HG03175 (cell line): ENCODE measurements around the gene CDCP1.

ENCODE experiments used
- ATAC-seq: cut with Tn5 transposase; IDR thresholded peaks from one replicate; pipeline ENCODE4 v1.9.1; 2021; ENCODE audit warnings: mild to moderate bottlenecking, moderate library complexity; ENCODE audit not compliant: unreplicated experiment

The CDCP1 gene, protein sequence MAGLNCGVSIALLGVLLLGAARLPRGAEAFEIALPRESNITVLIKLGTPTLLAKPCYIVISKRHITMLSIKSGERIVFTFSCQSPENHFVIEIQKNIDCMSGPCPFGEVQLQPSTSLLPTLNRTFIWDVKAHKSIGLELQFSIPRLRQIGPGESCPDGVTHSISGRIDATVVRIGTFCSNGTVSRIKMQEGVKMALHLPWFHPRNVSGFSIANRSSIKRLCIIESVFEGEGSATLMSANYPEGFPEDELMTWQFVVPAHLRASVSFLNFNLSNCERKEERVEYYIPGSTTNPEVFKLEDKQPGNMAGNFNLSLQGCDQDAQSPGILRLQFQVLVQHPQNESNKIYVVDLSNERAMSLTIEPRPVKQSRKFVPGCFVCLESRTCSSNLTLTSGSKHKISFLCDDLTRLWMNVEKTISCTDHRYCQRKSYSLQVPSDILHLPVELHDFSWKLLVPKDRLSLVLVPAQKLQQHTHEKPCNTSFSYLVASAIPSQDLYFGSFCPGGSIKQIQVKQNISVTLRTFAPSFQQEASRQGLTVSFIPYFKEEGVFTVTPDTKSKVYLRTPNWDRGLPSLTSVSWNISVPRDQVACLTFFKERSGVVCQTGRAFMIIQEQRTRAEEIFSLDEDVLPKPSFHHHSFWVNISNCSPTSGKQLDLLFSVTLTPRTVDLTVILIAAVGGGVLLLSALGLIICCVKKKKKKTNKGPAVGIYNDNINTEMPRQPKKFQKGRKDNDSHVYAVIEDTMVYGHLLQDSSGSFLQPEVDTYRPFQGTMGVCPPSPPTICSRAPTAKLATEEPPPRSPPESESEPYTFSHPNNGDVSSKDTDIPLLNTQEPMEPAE

DNA sequence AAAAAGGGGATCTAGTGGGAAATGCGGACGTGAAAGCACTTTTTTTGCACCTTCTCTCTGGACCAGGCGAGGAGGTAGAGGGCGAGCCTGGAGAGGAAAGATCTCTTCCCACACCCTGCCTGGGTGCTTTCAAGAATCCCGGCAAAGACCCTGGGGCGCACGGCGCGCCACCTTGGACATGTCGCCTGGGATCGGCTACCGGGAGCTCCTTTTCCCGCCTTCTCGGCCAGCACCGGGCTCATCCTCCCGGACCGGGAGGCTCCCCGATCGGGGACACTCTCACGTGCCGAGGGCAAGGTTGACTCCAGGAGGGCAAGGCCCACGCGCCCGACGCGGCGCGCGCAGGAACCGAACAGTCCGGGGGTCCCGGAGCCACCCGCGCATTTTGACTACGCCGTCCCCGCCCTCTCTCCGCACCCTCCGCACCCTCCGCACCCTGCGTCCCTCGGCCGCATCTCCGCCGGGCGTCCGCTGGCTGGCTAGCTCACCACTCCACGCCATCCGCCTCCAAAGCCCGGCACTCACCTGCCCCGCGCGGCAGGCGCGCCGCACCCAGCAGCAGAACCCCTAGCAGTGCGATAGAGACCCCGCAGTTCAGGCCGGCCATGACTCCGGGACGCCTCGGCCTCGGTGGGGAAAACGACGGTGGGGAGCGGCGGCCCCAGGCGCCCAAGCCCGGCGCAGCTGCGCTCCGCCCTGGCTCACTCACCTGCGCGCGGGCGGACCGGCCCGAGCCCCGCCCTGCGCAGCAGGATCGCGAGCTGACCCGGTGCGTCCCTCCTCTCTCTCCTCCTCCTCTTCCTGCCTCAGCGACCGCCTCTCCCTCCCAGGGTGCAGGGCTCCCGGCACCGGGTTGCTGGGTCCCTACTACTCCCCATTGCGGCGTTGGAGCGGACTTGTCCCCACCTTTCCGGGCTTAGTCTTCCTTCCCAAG is at the start of gene CDCP1:
TSS of gene CDCP1 (minus strand) at position 698 of the 934 bp plus-strand sequence. CDS start at position 607, 91 bp downstream.
- no peak for ATAC-seq

DNA sequence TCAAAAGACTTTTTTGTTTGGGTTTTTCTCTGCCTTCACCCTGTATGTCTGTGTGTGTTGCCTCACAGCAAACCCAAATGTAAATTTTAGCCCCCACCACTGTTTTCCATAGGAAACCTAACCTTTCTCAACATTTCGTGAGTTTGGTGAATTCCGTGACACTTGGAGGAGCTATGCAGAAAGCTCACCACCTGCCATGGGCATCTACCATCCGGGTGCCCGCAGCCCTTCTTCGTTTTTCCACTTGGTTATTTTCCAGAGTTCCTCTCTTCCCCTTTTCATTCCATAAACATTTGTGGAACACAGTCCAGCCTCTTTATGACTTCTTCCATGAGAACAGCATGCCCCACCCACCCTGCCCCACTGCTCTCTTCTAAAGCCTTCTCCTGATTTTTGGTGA is 48.6 kb upstream of the CDCP1 start:
- ATAC-seq, result no peak

DNA sequence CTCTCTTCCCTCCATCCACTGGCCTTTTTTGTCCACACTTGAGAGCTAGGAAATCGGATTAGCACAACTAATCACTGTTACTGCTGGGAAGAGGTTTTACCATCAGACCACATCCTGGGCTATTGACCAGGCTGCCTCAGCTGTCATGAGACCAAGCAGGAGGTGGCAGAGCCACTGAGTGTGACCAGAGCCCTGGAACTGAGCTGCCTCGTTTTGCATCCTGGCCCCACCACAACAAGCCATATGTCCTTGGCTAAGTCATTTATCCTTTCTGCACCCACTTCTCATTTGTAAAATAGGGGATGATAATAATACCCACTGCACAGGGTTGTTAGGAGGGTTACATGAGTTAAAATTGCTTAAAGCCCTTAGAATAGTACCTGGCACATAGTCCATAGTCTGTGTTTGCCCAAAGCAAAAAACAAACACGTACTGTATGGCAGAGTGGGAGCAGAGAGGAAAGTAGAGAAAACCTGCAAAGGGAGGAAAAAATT is 45.8 kb upstream of the CDCP1 start:
- peak; percentile 46 for ATAC-seq

DNA sequence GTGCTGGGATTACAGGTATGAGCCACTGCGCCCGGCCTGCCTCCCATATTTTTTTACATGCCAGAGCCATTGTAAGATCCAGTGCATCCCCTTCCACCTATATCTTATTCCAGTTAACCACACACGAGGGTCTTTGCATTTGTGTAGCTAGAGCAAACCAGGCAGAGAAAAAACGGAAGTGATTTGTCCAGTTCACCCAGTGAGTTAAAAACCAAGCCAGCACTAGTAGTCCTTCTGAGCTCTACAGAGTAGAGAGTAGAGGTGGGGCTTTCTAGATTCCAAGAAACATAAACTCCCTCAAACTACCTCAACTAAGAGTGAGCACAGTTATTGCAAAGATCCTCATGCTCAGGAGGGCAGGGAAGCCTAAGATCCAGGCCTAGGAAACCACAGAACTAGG is 45.2 kb upstream of the CDCP1 start:
- no peak for ATAC-seq

DNA sequence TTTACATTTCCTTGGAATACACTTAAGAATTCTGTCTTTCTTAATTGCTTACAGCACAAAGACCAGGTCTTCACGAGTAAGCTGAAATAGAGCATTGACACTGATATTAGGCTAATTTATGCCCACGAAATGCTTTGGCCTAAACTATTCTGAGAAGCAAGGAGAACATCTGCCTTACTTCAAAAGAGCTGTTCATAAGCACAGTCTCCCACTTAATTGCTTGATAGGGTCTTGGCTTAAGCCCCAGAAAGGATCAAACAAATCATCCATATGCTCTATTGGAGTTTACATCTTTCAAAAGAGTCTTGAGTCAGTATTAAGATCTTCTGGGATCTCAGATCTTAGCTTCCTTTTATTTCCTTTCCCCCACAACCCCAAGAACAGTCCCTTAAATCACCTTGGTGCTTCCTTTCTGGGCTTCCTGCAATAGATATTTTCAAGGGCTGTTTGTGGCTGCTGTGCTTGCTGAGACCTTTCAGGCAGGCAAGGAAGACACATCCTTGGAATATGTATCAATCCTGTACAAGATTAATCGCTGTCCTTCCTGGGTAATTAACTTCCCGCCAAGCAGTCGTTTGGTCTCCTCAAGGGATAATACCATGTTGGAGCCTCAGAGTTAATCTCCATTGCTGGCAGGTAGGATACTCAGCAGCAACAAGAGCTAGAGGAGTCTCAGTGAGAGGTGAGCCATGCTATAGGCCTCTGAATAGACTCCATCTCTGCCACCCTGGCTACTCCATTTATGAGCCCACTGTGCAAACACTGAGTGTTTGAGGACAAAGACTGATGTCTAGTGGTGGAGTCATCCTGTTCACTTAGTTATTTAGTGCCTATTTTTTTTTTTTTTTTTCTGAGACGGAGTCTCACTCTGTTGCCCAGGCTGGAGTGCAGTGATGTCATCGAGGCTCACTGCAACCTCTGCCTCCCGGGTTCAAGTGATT is 42.8 kb upstream of the CDCP1 start:
- no peak for ATAC-seq

DNA sequence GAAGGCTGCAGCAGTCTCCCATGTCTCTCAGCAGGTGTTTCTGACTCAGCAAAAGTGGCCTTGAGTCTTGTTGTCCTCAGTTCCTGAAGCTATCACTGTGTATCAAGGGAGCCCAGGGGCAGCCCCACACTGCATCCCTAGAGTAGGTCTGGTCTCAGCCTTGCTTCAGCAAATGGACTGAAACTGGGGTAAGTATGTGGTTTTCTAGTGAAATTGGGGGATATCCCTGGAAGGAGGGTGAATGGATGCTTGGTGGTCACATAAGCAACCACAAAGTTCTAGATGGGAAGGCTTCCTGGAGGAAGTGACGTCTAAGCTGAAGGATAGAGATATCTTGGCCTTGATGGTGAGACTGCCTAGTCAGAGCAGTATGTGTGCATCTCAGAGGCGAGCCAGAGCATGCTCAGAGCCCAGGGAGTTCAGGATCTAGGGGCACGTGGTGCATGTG is 41.5 kb upstream of the CDCP1 start:
- no peak for ATAC-seq

DNA sequence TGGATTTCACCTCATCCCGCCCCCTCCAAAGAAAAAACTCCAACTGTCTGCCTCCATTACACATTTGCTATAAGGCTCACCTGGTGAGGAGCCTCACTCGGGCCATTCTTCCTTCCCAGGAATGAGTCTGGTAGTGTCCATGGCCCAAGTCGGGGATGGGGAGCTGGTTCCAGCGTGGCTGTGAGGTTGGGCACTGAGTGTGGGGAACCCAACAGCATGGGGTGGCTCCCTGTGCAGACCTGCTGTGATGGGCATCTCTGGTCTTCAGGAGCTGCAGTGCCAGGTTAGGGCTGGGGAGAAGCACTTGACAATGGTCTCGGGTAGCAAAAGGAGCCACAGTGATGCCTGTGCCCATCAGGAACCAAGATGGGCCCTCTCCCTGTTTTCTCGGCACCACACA is 40.7 kb upstream of the CDCP1 start:
- no peak for ATAC-seq

DNA sequence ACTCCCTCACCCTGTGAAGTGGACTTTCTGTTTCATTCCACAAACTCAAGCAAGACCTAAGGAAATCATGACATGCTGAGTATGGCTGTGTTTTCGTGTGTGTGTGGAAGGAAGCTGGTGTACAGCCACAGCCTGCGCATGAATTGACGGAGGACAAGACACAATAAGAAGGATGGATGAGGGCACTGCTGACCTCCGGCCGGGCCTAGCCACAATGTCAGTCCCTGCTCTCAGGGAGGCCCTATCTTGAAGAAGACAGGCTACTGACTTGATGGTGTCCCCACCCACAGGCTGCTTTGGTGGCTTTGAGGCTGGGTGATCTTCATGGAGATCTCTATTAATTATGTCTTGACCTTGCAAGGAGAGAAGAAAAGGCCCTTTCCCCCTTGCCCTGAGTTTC is 39.3 kb upstream of the CDCP1 start:
- no peak for ATAC-seq

DNA sequence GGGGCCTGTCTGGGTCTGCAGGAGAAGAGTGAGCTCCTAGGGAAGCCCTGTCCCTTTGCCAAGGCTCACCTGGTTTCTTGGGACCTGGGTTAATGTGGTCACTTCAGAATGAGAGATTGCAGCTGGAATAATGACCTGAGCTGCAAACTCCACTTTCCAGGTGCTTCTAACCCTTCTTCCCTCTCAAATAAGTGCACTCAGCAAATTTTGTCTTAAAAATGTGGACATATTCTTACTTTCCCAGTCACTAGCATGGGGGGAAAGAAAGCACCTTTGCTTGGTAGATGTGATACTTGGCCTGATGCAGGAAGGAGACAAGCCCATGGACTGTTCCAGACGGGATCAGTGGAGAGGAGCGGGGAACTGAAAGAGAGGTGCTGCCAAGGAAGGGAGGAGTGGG is 38.9 kb upstream of the CDCP1 start:
- no peak for ATAC-seq

DNA sequence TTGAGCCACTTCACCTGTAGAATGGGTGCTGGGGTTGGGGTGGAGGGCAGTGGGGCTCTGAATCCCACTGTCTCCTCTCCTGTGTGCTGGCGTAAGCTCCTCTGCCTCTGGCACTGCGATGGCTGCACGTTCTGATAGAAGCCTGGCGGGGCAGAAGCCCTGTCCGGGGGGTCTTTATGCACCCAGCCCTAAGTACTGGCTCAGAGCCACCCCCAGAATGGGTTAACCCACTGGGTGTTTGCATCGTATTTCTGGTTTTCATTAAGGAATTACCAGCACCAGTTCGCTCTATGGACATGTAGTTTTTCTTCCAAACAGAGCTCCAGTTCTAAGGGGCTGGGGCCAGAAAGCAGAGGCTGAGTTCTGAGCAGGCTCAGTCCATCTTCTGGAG is 37.7 kb upstream of the CDCP1 start:
- no peak for ATAC-seq

DNA sequence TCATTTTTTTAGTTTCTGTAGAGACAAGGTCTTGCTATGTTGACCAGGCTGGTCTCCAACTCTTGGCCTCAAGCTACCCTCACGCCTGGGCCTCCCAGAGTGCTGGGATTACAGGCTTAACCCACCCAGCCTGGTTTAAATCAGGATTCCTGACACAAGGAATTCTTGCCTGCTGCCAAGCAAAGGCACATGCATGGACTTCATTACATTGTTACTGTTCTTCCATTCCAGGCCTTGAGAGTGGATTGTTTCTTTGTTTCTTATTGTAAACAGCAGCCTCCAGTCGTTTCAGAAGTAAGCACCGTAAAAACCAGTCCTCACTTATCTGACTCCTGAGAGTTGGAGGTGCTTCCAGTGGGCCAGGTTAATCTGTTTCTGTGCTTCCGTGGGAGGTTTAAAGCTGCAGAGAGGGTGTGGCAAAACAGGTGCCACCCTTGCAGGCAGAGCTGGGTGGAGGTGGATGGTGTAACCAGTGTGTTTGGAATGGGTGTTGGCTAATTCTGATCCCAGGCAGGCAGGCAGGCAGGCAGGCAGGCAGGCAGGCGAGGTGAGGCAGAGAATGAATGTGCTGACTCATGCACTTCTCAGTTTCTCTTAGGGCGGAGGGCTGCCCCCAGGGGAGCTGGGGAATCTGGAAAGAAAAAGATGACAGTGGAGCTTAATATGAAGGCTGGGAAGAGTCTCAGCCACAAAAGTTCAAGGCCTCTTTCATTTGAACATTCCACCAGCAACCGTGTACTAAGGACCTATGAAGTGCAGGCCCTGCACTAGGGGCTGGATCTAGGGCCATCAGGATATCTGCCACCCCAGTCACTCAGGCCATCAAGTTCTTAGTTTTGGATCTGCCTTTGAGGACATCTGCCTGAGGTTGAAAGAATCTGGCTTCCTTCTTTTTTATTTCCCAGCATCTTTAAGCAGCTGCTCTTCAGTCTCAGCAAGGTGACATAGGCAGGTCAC is 37.0 kb upstream of the CDCP1 start:
- ATAC-seq, result no peak

DNA sequence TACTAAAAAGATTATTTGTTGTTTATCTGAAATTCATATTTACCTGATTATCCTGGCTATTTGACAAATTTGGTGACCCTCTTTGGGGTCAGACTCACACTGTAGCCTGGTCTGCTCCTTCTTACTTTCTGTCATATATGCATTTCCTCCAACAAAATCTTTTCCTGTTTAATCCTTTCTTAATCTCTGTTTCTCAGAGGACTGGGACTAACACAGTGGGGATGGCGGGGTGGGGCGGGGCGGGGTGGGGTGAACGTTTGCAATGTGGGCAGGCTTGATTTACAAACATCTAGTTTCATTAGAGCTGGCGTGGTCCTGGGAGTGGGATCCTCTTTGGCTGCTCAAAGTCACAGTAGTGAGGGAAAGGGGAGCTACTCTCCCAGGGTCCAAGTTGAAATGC is 35.3 kb upstream of the CDCP1 start:
- no peak for ATAC-seq

DNA sequence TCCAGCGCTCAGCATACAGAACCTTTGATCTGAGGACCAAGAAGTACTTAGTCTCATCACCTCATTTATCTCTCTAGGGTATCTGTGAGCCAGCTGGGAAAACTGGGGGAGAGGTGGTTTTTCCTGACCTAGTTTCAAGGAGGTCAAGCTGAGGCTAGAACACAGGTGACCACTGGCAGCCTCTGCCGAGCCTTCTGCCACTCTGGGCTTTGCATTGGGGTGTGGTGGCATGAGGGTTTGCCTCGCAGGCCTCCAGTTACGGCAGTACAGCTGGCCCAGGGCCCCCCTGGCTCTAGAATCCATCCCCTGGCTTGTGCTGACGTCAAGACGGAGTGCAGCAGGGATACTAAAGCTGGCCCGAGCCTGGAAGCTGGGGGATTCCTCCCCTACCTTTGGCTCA is 34.7 kb upstream of the CDCP1 start:
- ATAC-seq, result no peak

DNA sequence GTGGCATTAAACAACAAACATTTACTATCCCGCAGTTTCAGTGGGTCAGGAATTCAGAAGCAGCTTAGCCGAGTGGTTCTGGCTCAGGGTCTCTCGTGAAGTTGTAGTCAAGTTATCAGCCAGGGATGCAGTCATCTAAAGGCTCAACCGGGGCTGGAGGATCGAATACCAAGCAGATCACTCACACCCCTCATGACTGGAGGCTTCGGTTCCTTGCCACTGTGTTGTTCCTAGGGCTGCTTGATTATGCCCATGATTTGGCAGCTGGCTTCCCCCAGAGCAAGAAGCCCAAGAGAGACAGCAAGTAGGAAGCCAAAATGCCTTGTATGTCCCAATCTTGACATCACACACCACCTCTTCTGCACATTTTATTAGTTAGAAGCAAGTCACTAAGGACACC is 33.9 kb upstream of the CDCP1 start:
- ATAC-seq, result no peak

DNA sequence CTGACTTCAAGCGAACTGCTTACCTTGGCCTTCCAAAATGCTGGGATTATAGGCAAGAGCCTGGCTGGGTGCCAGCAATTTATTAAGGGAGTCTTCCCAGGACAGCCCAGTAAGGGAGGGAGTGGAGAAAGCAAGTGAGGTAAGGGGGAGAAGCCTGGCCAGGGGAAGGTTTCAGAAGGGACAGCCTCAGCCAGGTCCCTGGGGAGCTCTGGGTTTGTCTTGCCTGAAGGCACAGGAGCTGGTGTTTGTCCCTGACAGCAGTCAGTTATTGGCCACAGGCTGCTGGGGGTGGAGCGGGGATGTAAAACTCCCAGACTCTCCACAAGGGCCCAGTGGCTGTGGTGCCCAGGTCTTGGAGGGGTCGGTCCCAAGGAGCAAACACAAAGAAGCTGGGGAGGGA is 33.0 kb upstream of the CDCP1 start:
- no peak for ATAC-seq

DNA sequence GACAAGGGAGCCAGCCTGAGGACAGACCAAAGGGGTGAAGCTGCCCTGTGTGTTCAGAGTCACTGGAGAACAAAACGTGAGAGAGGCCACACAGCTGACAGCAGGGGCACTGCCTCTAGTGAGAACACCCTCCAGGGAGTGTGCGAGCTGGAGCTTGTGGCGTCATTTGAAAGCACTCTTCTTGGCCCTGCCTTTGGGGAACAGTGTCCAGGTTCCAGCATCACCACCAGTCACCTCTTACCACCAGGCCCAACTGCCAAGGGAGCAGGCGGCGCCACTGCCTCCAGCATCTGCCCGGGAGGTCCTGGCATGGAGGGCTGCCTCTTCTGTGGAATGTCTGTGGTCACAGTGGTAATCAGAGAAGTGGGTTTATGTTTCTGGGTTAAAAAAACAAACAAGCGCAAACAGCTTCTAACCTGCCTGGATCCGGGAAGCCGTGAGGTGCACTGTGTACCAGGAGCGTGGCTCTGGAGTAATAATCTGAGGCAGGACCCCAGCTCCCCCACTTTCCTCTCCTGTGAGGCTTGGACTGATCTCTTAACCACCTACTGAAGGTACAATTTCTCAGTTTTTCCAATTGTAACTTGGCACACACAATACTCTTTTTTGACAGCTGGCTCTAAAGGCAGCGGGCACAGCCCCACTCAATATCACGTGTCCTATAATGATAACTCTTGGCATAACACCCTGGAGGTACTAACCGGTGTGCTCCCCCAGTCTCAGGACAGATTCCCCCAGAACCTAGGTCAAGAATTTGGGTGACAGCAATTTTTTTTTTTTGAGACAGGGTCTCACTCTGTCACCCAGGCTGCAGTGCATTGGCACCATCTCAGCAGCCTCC is 32.2 kb upstream of the CDCP1 start:
- no peak for ATAC-seq

DNA sequence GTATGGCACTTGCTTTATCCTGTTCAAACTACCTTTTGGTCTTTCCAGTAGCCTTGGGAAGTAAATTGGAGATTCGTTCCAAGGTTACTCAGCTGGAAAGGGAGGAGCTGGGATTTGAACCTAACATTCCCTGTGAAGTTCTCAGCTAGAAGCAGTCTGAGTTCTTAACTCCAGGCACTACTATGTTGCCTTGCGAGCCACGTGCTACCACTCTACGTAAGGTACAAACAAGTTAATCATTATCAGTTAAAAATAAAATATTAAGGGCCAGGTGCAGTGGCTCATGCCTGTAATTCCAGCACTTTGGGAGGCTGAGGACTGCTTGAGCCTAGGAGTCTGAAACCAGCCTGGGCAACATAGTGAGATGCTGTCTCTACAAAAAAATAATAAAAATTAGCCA is 30.7 kb upstream of the CDCP1 start:
- no peak for ATAC-seq

DNA sequence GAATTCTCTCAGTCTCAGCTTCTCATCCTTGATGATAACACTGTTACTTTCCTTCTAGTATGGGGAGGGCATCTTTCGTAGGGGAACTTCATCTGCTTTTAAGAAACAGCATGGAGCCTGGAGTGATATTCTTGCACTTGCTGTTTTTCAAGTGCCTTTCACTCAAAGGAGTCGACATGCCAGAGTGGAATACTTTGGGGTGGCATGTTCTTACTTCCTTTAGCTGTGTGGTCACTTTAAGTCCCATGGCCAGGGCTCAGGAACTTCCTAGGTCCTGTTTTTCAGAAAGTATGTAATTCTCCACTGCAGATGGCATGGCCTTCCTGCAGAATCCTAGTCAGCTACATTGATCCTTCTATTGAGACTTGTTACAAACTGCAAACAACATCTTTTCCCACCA is 28.1 kb upstream of the CDCP1 start:
- no peak for ATAC-seq
